Astrocyte of the spinal cord (primary cell): ENCODE results near the gene CEBPE.

ENCODE experiments used
- DNase-seq: peaks from one replicate; pipeline ENCODE4 v3.0.0; 2011; ENCODE audit warnings: low read depth, low spot score
- H3K4me3 ChIP-seq: 2 replicates; pipeline ENCODE4 v1.5.1; 2011; ENCODE audit warnings: low read depth, mild to moderate bottlenecking, low read length, moderate library complexity
- CTCF ChIP-seq: IDR thresholded peaks from 2 replicates; pipeline ENCODE4 v1.5.1; 2012; ENCODE audit warnings: low read depth, mild to moderate bottlenecking, low read length, inconsistent platforms
- in situ Hi-C: cut with HindIII; loops from 2 replicates; pipeline ENCODE4 v1.10.0; 2017; ENCODE audit warnings: low sequenced_read_pairs

The CEBPE gene

GRCh38 chr14:23146351-23146910 lies 27.4 kb upstream of the CEBPE start:
- no peak for TF ChIP-seq CTCF
- no peak overlapping the region for H3K4me3 ChIP-seq
- in situ Hi-C loops, result no loop called here
- no peak for DNase-seq

GRCh38 chr14:23145794-23146350 lies 26.8 kb upstream of the CEBPE start:
- TF ChIP-seq CTCF, result no peak
- no peak for DNase-seq
- H3K4me3 ChIP-seq, result no peak overlapping the region
- in situ Hi-C loops, result no loop called here

GRCh38 chr14:23143911-23144310 lies 24.9 kb upstream of the CEBPE start:
- no peak for TF ChIP-seq CTCF
- H3K4me3 ChIP-seq, result no peak overlapping the region
- no peak for DNase-seq
- in situ Hi-C loops, result no loop called here

GRCh38 chr14:23142826-23143225 lies 23.8 kb upstream of the CEBPE start:
- TF ChIP-seq CTCF, result no peak
- in situ Hi-C loops, result no loop called here
- H3K4me3 ChIP-seq, result no peak overlapping the region
- no peak for DNase-seq

- DNase-seq, result peak; percentile 39
- H3K4me3 ChIP-seq, result no peak overlapping the region
- in situ Hi-C loops, result no loop called here
- no peak for TF ChIP-seq CTCF
Measured at GRCh38 chr14:23141706-23142444, 22.8 kb upstream of the CEBPE start.

GRCh38 chr14:23140371-23140770 lies 21.3 kb upstream of the CEBPE start:
- in situ Hi-C loops, result no loop called here
- DNase-seq, result no peak
- no peak overlapping the region for H3K4me3 ChIP-seq
- TF ChIP-seq CTCF, result no peak
